HAP-1 (cell line): ENCODE results near the gene CCDC85C.

Source experiments
- DNase-seq, 2 experiments: peaks; one replicate each; pipeline ENCODE4 v3.0.0-alpha.2; 2016 to 2020; ENCODE audit warnings: low spot score in 2 of 2
- H3K27me3 ChIP-seq: fragments of 250-450 bp; sonication (Bioruptor Pico); 2 replicates; pipeline ENCODE4 v1.5.1; 2020; ENCODE audit warnings: low read depth, mild to moderate bottlenecking, moderate library complexity
- H3K36me3 ChIP-seq: fragments of 250-450 bp; sonication (Bioruptor Pico); replicated peaks from 2 replicates; pipeline ENCODE4 v1.5.1; 2020; ENCODE audit warnings: mild to moderate bottlenecking
- H3K4me1 ChIP-seq: fragments of 250-450 bp; sonication (Bioruptor Pico); 2 replicates; pipeline ENCODE4 v1.5.1; 2020; ENCODE audit warnings: mild to moderate bottlenecking
- H3K4me3 ChIP-seq: fragments of 250-450 bp; sonication (Bioruptor Pico); 2 replicates; pipeline ENCODE4 v1.5.1; 2020; ENCODE audit warnings: mild to moderate bottlenecking, moderate library complexity
- H3K9me3 ChIP-seq: fragments of 250-450 bp; sonication (Bioruptor Pico); 2 replicates; pipeline ENCODE4 v1.5.1; 2020; ENCODE audit warnings: mild to moderate bottlenecking, moderate library complexity
- in situ Hi-C: fragments of 300-500 bp; cut with MboI; formaldehyde crosslinking; loops from 3 replicates; pipeline ENCODE4 v1.14.3; 2020; ENCODE audit warnings: low sequenced_read_pairs, inconsistent platforms, mixed read lengths

The CCDC85C gene

DNA sequence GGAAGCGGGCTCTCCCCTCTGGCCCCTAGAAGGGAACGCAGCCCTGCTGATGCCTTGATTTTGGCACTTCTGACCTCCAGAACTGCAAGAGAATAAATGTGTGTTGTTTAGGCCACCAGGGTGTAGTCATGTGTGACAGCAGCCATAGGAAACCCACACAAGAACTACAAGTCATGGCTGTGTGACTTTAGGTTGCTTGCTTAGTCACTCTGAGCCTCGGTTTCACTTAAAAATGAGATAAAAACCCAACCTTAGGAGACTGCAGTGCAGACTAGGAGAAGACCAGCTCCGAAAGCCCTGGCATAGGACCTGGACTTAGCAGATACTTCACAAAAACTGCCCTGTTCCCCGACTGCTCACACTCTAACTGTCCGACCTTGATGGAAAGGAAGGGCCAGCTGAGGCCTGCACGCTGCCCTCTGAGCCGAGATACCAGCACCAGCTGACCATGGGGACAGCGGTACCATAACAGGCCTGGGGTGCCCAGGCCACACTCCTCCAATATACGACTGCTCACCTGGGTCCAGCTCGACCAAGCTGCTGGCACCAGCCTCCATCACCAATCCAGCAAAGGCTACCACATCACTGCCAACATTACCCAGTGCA is 53.5 kb downstream of the CCDC85C start:
- DNase-seq = no peak
- H3K9me3 ChIP-seq = no peaks in the 10 kb centered on the region
- no peaks in the 10 kb centered on the region for H3K4me1 ChIP-seq
- H3K36me3 ChIP-seq = no peaks in the 10 kb centered on the region
- in situ Hi-C loops = no loop called here
- H3K4me3 ChIP-seq = no peak overlapping the region
- H3K27me3 ChIP-seq = no peaks in the 10 kb centered on the region

DNA sequence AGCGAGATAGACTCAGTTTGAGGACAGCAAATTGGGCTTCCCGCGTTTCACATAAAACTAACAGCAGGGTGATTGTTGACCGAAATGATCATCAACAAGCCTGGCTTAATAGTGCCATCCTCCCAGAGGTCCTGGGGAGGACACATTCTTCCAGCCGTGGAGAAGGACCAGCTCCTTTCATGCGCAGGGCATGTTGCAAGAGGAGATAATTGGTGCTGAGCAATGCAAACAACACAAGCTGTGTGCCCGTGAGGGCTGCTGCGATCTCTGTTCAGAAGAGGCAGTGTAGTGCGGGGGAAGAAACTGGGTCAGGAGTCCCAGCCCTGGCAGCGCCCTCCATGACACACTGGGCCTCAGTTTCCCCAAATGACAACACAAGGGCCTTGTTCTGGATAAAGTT is 54.3 kb downstream of the CCDC85C start:
- no peaks in the 10 kb centered on the region for H3K4me1 ChIP-seq
- H3K4me3 ChIP-seq = no peak overlapping the region
- H3K9me3 ChIP-seq = no peaks in the 10 kb centered on the region
- no peaks in the 10 kb centered on the region for H3K36me3 ChIP-seq
- in situ Hi-C loops = no loop called here
- no peak for DNase-seq
- H3K27me3 ChIP-seq = no peaks in the 10 kb centered on the region

DNA sequence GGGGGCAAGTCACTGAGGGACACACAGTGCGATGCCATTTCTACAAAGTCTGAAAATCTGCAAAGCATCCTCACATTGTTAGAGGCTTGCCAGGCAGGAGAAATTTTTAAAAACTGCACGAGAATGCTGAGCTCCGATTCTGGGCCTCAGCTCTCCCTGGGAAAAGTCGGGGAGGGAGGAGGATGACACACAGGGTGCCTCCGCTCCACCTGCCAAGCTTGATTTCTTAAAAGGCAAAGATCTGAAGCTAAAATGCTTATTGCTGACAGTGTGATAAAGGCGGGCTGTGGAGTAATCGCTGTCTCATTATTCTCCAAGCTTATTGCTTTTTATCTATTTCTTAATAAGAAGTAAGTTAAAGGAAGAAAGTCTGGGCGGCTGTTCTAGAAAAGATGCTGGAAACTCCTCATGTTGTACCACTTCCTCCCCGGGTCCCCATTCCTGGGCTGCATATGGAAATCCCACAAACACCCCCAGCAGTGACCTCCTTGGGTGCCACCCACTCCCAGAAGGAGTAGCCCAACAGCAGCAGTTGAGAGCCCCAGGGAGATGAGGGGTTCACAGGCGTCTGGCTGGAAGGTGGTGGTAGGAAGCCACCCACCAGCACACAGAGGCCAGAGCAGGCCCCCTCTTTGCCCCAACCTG is 55.0 kb downstream of the CCDC85C start:
- Histone ChIP-seq H3K36me3 (no peaks in the 10 kb centered on the region), H3K9me3 (no peaks in the 10 kb centered on the region), H3K4me1 (no peaks in the 10 kb centered on the region), H3K27me3 (no peaks in the 10 kb centered on the region), H3K4me3 (no peak overlapping the region)
- DNase-seq = no peak
- in situ Hi-C loops = no loop called here

DNA sequence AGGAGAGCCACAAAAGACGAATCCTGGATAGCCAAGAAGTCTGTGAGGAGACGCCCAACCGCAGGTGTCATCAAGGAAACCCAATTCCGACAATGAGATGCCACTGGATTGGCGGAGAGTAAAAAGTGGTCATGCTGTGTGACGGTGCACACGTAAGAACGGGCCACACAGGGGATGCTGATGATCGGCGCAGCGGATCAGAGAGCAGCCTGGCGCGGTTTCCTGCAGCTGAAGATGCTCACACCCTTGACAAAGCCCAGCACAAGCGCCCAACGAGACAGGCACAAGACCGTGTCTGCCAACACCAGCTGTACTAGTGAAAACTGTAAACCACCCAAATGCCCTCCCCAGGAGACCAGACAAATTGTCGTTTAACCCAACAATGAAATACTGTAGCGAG is 55.8 kb downstream of the CCDC85C start:
- no peaks in the 10 kb centered on the region for H3K36me3 ChIP-seq
- H3K9me3 ChIP-seq = no peaks in the 10 kb centered on the region
- in situ Hi-C loops = no loop called here
- H3K4me1 ChIP-seq = no peaks in the 10 kb centered on the region
- no peak for DNase-seq
- no peaks in the 10 kb centered on the region for H3K27me3 ChIP-seq
- H3K4me3 ChIP-seq = no peak overlapping the region

DNA sequence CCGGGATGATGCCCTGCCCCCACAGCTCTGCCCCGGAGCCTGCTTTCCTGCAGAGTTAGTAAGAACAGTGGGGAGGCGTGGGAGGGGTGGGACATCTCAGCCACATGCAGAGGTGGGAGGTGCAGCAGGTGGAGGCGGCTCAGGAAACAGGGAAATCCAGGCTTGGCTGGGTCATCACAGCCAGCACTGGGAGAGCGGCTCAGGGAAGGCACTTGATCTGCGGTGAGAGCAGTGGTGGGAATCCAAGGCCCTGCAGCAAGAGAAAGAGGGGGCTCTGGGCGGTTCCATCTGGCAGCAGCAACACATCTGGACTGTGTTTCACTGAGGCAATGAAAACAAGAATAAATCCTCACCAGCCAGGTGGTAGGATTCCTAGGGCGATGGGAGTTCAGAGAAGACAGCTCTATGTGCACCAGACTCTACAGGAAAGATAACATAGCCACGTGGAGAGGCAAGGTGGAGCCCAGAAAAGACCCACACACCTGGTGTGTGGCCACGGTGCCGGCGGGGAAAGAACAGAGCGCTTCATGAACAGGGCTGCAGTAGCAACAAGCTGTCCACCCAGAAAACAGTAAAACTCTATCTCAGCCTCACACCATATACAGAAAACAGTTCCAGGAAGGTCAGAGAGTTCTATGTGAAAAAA is 57.6 kb downstream of the CCDC85C start:
- H3K36me3 ChIP-seq = no peaks in the 10 kb centered on the region
- H3K9me3 ChIP-seq = no peaks in the 10 kb centered on the region
- no peak overlapping the region for H3K4me3 ChIP-seq
- DNase-seq = no peak
- in situ Hi-C loops = no loop called here
- no peaks in the 10 kb centered on the region for H3K27me3 ChIP-seq
- H3K4me1 ChIP-seq = no peaks in the 10 kb centered on the region

DNA sequence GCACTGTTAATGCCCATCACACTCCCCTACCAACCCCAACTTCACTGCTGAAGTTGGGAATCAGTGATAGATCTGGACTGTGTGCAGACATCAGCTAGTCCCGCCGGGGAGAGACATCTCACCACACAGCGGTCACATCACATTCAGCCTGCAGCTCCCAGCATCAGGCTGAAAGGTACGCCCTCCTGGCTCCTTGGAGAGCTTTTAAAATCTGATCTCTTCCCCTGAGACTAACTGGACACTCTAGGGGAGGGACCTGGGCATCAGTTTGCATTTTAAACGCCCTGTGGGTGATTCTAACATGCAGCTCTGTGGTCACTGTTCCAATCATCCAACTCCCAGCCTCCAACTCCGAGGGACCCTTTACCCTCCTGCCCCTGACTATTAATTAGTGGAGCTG is 58.4 kb downstream of the CCDC85C start:
- Histone ChIP-seq H3K9me3 (no peaks in the 10 kb centered on the region), H3K4me1 (no peaks in the 10 kb centered on the region), H3K27me3 (no peaks in the 10 kb centered on the region), H3K4me3 (no peak overlapping the region), H3K36me3 (no peaks in the 10 kb centered on the region)
- in situ Hi-C loops = no loop called here
- no peak for DNase-seq

DNA sequence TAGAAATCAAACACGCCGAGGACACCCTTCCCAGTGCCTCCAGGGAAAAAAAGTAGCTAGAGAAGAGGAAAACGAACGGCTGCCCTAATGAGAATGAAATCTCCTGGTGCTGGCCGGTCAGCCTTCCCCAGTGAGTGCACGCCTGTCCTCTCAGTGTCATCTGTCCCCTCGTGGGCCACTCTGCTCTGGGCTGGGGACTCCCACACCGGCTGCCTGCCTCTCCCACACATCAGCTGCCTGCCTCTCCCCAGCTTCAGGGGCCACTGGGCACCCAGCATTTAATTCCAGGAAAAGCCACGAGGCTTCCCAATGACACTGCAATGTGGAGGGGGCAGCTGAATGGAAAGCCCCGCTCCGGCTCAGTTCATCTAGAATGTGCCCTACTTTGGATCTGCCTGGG is 59.0 kb downstream of the CCDC85C start:
- no peak for DNase-seq
- Histone ChIP-seq H3K9me3 (no peaks in the 10 kb centered on the region), H3K4me3 (no peak overlapping the region), H3K36me3 (no peaks in the 10 kb centered on the region), H3K4me1 (no peaks in the 10 kb centered on the region), H3K27me3 (no peaks in the 10 kb centered on the region)
- in situ Hi-C loops = no loop called here

DNA sequence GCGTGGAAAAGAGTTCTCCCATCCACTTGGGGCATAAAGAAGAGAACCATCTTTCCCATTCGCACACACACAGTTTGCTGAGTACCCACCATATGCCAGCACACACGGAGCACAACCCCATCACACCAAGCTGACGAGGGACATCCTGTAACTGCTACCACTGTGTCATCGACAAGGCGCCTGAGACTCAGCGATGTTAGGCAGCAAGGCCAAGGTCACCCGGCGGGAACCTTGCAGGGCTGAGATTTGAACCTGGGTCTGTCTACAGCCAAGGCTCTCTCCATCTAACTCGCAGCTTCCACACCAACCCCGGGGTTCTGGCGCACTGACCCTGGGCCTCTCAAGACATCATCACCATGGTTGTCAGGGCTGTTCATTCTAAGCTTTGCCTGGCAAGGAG is 60.0 kb downstream of the CCDC85C start:
- Histone ChIP-seq H3K36me3 (no peaks in the 10 kb centered on the region), H3K4me1 (no peaks in the 10 kb centered on the region), H3K9me3 (no peaks in the 10 kb centered on the region), H3K27me3 (no peaks in the 10 kb centered on the region), H3K4me3 (no peak overlapping the region)
- in situ Hi-C loops = no loop called here
- DNase-seq = no peak

DNA sequence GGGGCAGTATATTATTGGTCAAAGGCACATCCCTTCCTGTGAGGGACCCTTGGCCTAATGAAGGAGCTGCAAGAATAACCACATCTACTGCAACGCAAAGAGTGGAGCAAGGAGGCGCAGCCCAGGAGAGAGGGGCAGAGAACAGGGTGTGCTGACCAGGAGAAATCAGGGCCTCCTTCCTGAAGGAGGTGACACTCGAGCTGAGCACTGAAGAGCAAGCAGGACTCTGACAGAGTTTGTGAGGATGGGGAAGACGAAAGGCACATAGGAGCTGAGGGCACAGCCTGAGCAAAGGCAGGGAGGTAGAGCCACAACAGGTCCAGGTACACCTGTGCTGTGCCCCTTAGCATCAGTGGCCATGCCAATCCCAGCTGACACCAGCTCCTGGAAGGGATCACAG is 60.6 kb downstream of the CCDC85C start:
- H3K27me3 ChIP-seq = no peaks in the 10 kb centered on the region
- H3K4me3 ChIP-seq = no peak overlapping the region
- DNase-seq = no peak
- H3K4me1 ChIP-seq = no peaks in the 10 kb centered on the region
- H3K36me3 ChIP-seq = no peaks in the 10 kb centered on the region
- H3K9me3 ChIP-seq = no peaks in the 10 kb centered on the region
- in situ Hi-C loops = no loop called here

DNA sequence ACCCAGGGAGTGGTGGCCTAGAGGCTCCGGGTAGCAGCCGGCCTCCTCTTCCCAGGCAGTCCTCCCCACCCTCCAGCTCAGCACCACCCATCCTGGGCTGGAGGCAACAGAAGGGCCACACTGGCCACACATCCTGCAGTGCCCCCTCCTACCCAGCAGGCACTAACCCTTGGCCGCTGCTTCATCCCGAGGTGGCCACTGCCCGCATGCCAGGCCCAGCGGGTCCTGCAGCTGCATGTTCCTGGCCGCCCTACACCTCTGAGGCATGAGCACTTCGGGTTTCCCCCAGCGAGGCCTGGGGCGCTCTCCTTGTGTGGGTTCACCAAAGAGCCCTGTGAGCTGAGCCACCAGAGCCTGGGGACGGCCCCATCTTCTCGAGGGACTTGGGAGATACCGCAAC is 61.4 kb downstream of the CCDC85C start:
- DNase-seq = no peak
- H3K36me3 ChIP-seq = no peaks in the 10 kb centered on the region
- H3K9me3 ChIP-seq = no peaks in the 10 kb centered on the region
- H3K4me3 ChIP-seq = no peak overlapping the region
- H3K4me1 ChIP-seq = no peaks in the 10 kb centered on the region
- in situ Hi-C loops = no loop called here
- H3K27me3 ChIP-seq = no peaks in the 10 kb centered on the region

DNA sequence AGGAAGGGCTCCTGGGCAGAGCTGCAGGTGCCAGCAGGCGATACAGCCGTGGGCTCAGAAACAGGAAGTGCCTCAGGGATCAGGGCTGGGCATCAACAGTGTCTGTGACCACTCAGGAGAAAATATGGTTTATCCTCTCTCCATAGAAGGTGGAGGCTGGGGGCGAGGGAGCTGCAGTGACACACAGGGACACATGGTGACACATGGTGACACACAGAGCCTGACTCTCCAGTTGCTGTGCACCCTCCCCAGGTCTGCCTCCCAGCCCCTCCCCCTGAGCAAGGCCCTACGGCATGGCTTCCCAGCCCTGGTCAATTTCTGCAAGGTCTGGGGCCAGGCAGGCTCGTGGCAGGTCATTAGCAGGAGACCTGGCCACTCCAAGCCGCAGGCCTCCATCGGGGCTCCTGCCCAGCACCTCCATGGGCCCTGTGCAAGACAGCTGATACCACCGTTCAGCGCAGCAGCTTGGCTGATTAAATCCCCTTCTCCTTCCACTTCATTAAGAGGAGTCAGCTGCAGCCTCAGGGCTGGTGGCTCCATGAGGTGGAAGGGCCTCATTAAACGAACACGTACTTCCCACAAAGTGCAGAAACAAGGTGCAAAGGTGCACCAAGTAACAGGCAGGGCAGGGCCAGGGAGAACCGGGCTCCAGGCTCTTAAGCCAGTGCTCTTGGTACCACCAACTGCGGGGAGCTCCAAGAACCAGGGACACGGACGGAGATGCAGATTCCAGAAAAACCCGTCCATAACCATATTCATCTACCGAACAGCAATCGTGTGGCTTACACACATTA is 62.1 kb downstream of the CCDC85C start:
- in situ Hi-C loops = no loop called here
- no peak for DNase-seq
- no peaks in the 10 kb centered on the region for H3K36me3 ChIP-seq
- no peaks in the 10 kb centered on the region for H3K9me3 ChIP-seq
- no peaks in the 10 kb centered on the region for H3K4me1 ChIP-seq
- no peak overlapping the region for H3K4me3 ChIP-seq
- H3K27me3 ChIP-seq = no peaks in the 10 kb centered on the region

DNA sequence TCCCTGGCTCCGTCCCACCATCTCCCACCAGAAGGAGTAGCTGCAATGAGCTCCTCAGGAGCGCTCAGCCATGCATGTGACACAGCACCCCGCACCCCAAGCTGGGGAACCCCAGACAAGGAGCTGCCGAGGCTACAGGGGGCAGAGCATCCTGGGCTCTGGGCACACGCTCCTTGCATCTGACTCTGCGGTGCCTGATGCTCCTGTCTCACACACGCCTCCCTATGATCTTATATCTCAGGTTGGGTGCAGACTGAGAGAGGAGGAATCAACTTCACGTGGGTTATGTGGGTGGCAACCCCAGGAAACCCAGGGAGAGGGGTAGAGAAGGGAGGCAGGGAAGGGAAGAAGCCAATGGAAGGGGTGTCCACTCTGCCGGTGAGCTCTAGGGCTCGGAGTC is 62.8 kb downstream of the CCDC85C start:
- Histone ChIP-seq H3K9me3 (no peaks in the 10 kb centered on the region), H3K27me3 (no peaks in the 10 kb centered on the region), H3K4me3 (no peak overlapping the region), H3K36me3 (no peaks in the 10 kb centered on the region), H3K4me1 (no peaks in the 10 kb centered on the region)
- in situ Hi-C loops = no loop called here
- no peak for DNase-seq

DNA sequence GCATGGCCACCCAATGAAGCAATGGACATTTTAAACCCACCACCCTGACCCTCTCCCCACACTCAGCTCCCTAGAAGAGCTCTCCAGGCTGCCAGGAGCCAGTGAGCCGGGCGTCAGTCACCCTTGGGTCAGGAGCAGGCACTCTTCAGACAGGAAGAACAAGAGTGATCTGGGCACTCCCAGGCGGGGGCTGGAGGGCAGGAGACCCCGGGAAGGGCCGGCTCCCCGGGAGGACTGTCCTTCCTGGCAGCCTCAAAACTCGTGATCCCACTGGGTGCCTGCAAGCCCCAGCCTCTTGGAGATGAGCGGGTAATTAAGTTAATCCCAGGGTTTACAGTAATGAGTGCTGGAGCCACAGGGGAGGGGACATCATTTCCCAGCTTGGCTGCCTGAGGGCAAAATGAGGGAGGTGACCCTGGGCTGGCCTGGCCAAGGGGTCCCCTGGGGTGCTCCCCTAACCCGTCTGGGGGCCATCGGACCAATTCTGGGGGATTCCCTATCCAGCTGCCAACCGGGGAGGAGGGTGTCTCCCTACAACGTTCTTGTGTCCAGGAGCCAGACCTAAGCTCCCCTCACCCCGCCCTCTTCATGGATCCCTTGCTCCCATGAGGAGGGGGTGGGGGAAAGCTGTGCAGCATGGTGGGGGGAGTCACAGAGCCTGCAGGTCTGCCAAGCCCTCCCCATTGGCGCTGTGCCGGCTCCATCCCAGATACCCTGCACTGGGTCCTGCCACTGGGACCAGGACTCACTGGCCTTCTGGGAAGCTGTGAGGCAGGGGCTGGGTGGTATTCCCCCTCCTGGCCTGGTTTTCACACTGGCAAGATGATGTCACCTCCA is 63.6 kb downstream of the CCDC85C start:
- in situ Hi-C loops = no loop called here
- Histone ChIP-seq H3K36me3 (no peaks in the 10 kb centered on the region), H3K27me3 (no peaks in the 10 kb centered on the region), H3K4me1 (no peaks in the 10 kb centered on the region), H3K4me3 (no peak overlapping the region), H3K9me3 (no peaks in the 10 kb centered on the region)
- DNase-seq = no peak
